Suprapubic skin (tissue), 4 donors: ENCODE results near the gene MAGI3. TPM values are rescaled to one million over a fixed set of nuclear protein-coding genes. Genes with fewer than 3 reads are reported as not detected.

Experiments used
- DNase-seq, 2 donors: peaks; one replicate each; pipeline ENCODE4 v3.0.0-alpha.2; 2019; ENCODE audit warnings: low spot score in 2 of 2
- H3K27ac ChIP-seq: fragments of 200-600 bp; sonication (generic); one replicate; pipeline ENCODE4 v1.5.1; 2019
- H3K27me3 ChIP-seq: fragments of 200-600 bp; sonication (generic); one replicate; pipeline ENCODE4 v1.5.1; 2019
- H3K36me3 ChIP-seq: fragments of 200-600 bp; sonication (generic); one replicate; pipeline ENCODE4 v1.5.1; 2019
- H3K4me1 ChIP-seq: fragments of 200-600 bp; sonication (generic); one replicate; pipeline ENCODE4 v1.5.1; 2019
- H3K4me3 ChIP-seq: fragments of 200-600 bp; sonication (generic); one replicate; pipeline ENCODE4 v1.5.1; 2019; ENCODE audit warnings: mild to moderate bottlenecking
- H3K9me3 ChIP-seq: fragments of 200-600 bp; sonication (generic); one replicate; pipeline ENCODE4 v1.5.1; 2019
- EP300 ChIP-seq: sonication (generic); formaldehyde crosslinking; IDR thresholded peaks from one replicate; pipeline ENCODE4 v1.6.1; 2017; ENCODE audit warnings: antibody characterized with exemption
- POLR2A ChIP-seq, 2 donors: fragments of 450-650 bp; IDR thresholded peaks; one replicate each; pipeline ENCODE4 v1.6.1; 2017; ENCODE audit warnings: antibody characterized with exemption in 2 of 2, mild to moderate bottlenecking in 2 of 2, moderate library complexity in 2 of 2
- POLR2AphosphoS5 ChIP-seq, 3 donors: sonication (generic); formaldehyde crosslinking; IDR thresholded peaks; one replicate each; pipeline ENCODE4 v1.6.1; 2017; ENCODE audit warnings: antibody characterized with exemption in 3 of 3
- WGBS: methylation state at CpG from one replicate; pipeline ENCODE4 v1.1.5; 2018; 5-methylcytosine and 5-hydroxymethylcytosine counted together
- total RNA-seq, 4 donors: library from RNA; depleted of rRNA; stranded (reverse); fragments of >200 nt; gene quantifications; one replicate each; pipeline ENCODE4 v1.1.0, GENCODE V29; 2016
- TF ChIP-seq, protein P1 (sequence below), 2 donors: fragments of 200-600 bp in 1 of 2; fragments of 450-650 bp in 1 of 2; sonication (generic) in 1 of 2; IDR thresholded peaks; one replicate each; pipeline ENCODE4 v1.5.1; 2016 to 2019; ENCODE audit warnings: antibody characterized with exemption in 2 of 2, mild to moderate bottlenecking in 1 of 2, moderate library complexity in 1 of 2

MAGI3 gene
- total RNA-seq, 4 donors from 2014 or later: 8.3 to 18.8 (median 10.7) TPM

DNA sequence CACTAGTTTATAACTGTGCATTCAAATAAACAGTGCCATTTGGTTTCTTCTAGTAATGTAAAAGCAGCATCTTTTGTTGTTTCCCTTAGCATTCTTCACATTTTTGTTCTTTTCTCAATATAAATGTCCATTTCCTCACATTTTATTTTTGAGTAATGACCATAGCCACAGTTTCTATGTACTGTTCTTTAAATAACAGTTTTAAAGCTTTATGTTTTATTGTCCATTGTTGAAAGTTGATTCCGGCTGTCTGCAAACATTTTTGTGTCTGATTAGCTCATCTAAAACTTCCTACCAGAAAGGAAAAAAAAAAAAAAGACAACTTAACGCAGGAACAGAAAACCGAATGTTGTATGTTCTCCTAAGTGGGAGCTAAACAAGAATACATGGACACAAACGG, 139.7 kb downstream of the MAGI3 start:
- WGBS: 73% methylated on average over 4 of the region's 4 CpGs

DNA sequence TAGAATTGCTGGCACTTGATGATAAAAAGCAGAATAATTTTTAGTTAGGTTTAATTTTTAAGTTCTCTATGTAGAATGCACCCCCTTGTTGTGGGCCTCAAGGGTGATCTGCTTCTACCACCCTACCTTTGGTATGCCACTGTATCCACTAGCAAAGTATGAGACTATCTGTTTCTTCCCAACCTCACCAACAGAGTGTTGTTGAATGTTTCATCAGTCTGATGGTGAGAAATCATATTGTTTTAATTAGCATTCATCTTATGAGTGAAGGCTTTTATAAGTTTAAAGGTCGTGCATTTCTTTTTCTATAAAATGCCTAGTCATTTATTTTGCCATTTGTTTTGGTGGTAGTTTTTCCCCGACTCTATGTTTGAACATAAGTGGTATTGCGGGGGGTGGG, 141.0 kb downstream of the MAGI3 start:
- WGBS: 71% methylated on average over 3 of the region's 3 CpGs
- Histone ChIP-seq H3K36me3 (no peaks in the 10 kb centered on the region), H3K27ac (no peak overlapping the region), H3K9me3 (no peaks in the 10 kb centered on the region), H3K4me1 (peaks cover 9% of the 10 kb centered on the region), H3K27me3 (no peaks in the 10 kb centered on the region), H3K4me3 (no peak overlapping the region)
- DNase-seq: no peak
- TF ChIP-seq, protein P1, sequence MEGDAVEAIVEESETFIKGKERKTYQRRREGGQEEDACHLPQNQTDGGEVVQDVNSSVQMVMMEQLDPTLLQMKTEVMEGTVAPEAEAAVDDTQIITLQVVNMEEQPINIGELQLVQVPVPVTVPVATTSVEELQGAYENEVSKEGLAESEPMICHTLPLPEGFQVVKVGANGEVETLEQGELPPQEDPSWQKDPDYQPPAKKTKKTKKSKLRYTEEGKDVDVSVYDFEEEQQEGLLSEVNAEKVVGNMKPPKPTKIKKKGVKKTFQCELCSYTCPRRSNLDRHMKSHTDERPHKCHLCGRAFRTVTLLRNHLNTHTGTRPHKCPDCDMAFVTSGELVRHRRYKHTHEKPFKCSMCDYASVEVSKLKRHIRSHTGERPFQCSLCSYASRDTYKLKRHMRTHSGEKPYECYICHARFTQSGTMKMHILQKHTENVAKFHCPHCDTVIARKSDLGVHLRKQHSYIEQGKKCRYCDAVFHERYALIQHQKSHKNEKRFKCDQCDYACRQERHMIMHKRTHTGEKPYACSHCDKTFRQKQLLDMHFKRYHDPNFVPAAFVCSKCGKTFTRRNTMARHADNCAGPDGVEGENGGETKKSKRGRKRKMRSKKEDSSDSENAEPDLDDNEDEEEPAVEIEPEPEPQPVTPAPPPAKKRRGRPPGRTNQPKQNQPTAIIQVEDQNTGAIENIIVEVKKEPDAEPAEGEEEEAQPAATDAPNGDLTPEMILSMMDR (IDR thresholded peaks at IDR 0.05): no peak
- TF ChIP-seq EP300 (no peak), POLR2AphosphoS5 (IDR thresholded peaks at IDR 0.05) (no peak), POLR2A (IDR thresholded peaks at IDR 0.05) (no peak)

More for the DNA sequence above, 139.7 kb downstream of the MAGI3 start:
- H3K4me3 ChIP-seq: no peak overlapping the region
- no peaks in the 10 kb centered on the region for H3K9me3 ChIP-seq
- TF ChIP-seq, protein P1 (IDR thresholded peaks at IDR 0.05): no peak
- TF ChIP-seq EP300 (no peak), POLR2AphosphoS5 (IDR thresholded peaks at IDR 0.05) (no peak)
- H3K27me3 ChIP-seq: no peaks in the 10 kb centered on the region
- H3K4me1 ChIP-seq: peaks cover 3% of the 10 kb centered on the region
- DNase-seq: no peak
- no peaks in the 10 kb centered on the region for H3K36me3 ChIP-seq
- H3K27ac ChIP-seq: no peak overlapping the region

DNA sequence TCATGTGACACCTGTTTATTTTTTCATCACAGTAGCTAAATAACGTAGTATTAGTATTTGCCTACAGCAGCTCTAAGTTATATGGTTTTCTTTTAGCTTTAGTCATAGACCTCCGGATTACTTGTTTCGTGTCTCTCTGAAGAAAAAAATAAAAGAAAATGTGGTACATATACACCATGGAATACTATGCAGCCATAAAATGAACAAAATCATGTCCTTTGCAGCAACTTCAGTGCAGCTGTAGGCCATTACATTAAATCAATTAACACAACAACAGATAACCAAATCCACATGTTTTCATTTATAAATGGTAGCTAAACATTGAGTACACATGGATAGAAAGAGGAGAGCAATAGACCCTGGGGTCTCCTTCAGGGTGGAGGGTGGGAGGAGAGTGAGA, 142.7 kb downstream of the MAGI3 start:
- Histone ChIP-seq H3K36me3 (no peaks in the 10 kb centered on the region), H3K9me3 (no peaks in the 10 kb centered on the region), H3K27ac (no peak overlapping the region), H3K27me3 (no peaks in the 10 kb centered on the region), H3K4me3 (no peak overlapping the region), H3K4me1 (peaks cover 19% of the 10 kb centered on the region)
- no peak for DNase-seq
- TF ChIP-seq POLR2AphosphoS5 (IDR thresholded peaks at IDR 0.05) (no peak), EP300 (no peak), POLR2A (IDR thresholded peaks at IDR 0.05) (no peak)
- TF ChIP-seq, protein P1 (IDR thresholded peaks at IDR 0.05): no peak
- 66% methylated on average over 3 of the region's 3 CpGs for WGBS

DNA sequence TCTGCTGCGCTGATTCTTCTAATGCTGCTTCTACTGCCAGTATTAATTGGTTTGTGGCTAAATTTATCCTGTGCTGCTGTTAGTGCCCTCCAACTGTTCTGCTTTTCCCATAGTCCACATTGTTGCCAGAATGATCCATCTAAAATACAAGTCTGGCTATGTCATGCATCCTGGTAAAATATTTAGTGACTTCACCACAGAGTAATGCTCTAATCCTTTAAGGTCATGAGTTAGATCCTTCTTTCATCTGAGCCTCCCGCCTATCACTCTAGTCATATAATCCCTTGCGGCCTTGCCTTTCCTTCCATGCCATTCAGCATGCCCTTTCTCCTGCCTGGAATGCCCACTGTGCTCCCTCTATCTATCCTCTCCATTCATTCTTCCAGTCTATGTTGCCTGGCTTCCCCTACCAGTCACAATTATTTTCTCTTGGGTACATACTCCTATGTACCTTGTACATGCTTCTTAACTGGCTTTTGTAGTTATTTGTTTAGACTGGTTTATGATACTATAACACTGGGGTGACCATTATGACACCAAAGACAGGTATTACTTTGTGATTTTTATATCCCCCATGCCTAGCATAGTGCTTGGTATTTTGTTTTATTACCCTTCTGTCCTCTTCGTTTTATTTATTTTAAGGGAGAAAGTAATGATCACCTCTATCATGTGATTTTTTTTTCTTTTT, 144.0 kb downstream of the MAGI3 start:
- H3K9me3 ChIP-seq: no peaks in the 10 kb centered on the region
- 81% methylated on average over 4 of the region's 4 CpGs for WGBS
- no peaks in the 10 kb centered on the region for H3K27me3 ChIP-seq
- H3K36me3 ChIP-seq: no peaks in the 10 kb centered on the region
- no peak overlapping the region for H3K27ac ChIP-seq
- no peak overlapping the region for H3K4me3 ChIP-seq
- peaks cover 25% of the 10 kb centered on the region for H3K4me1 ChIP-seq
- TF ChIP-seq POLR2A (IDR thresholded peaks at IDR 0.05) (no peak), EP300 (no peak), POLR2AphosphoS5 (IDR thresholded peaks at IDR 0.05) (no peak)
- TF ChIP-seq, protein P1 (IDR thresholded peaks at IDR 0.05): no peak
- no peak for DNase-seq

DNA sequence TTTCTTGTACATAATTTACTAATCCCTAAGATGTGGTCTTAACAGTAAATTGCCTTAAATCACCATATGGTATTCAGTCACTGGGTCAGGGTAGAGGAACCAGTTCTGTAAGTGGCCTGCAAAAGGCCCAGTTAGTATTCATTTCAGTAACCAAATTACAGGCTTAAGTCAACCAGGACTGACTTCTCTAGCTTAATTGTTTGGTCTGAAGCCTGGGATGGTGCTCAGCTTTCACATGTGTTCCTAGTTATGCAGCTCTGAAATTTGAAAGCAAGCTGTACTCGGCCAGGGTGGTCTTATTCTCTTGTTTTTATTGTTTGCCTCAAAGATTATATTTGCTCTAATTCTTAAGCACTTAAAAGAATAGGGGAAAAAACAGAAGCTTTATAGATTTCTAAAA, 144.6 kb downstream of the MAGI3 start:
- no peak overlapping the region for H3K4me3 ChIP-seq
- H3K36me3 ChIP-seq: no peaks in the 10 kb centered on the region
- H3K9me3 ChIP-seq: no peaks in the 10 kb centered on the region
- H3K27me3 ChIP-seq: no peaks in the 10 kb centered on the region
- TF ChIP-seq EP300: no peak
- no peak for TF ChIP-seq POLR2A (IDR thresholded peaks at IDR 0.05)
- TF ChIP-seq, protein P1 (IDR thresholded peaks at IDR 0.05): no peak
- no peak for TF ChIP-seq POLR2AphosphoS5 (IDR thresholded peaks at IDR 0.05)
- H3K4me1 ChIP-seq: peaks cover 25% of the 10 kb centered on the region
- WGBS: 70% methylated on average over 1 of the region's 1 CpG
- H3K27ac ChIP-seq: no peak overlapping the region
- no peak for DNase-seq
